SU-DHL-6 (cell line): ENCODE results near the gene CSTB.

Experiments
- H2AFZ ChIP-seq: fragments of 200-600 bp; sonication (generic); 2 replicates; pipeline ENCODE4 v1.6.1; 2014; ENCODE audit warnings: low read depth, mild to moderate bottlenecking, moderate library complexity, mixed read lengths, antibody characterized with exemption, low read length; ENCODE audit not compliant: severe bottlenecking
- H3F3A ChIP-seq: fragments of 200-600 bp; shearing (Covaris generic); 2 replicates; pipeline ENCODE4 v1.6.0; 2016; ENCODE audit warnings: antibody characterized with exemption, mild to moderate bottlenecking; ENCODE audit not compliant: insufficient read depth
- H3K27ac ChIP-seq: fragments of 200-600 bp; sonication (generic); 2 replicates; pipeline ENCODE4 v1.5.1; 2016; ENCODE audit warnings: low read depth, mild to moderate bottlenecking, low read length, moderate library complexity, mixed read lengths
- H3K27me3 ChIP-seq: fragments of 200-600 bp; sonication (generic), shearing (Covaris generic); 2 replicates; pipeline ENCODE4 v1.6.0; 2014; ENCODE audit warnings: mild to moderate bottlenecking, low read length
- H3K36me3 ChIP-seq: fragments of 200-600 bp; sonication (generic); 2 replicates; pipeline ENCODE4 v1.6.1; 2014; ENCODE audit warnings: mild to moderate bottlenecking, low read length, mixed read lengths
- H3K4me2 ChIP-seq: fragments of 300-600, 200-600 bp; shearing (Covaris generic), sonication (generic); 2 replicates; pipeline ENCODE4 v1.6.0; 2014; ENCODE audit warnings: low read length, low read depth, mild to moderate bottlenecking; ENCODE audit not compliant: poor library complexity, severe bottlenecking
- H3K4me3 ChIP-seq: fragments of 200-600 bp; sonication (generic); 2 replicates; pipeline ENCODE4 v1.5.1; 2014; ENCODE audit warnings: antibody characterized with exemption, low read length, mild to moderate bottlenecking, mixed read lengths; ENCODE audit not compliant: insufficient read depth, poor library complexity, severe bottlenecking
- H3K79me2 ChIP-seq: fragments of 200-600 bp; sonication (generic); 2 replicates; pipeline ENCODE4 v1.6.1; 2014; ENCODE audit warnings: mild to moderate bottlenecking, low read length, moderate library complexity; ENCODE audit not compliant: insufficient read depth
- H3K9ac ChIP-seq: fragments of 200-600 bp; sonication (generic); 2 replicates; pipeline ENCODE4 v1.7.0; 2014; ENCODE audit warnings: mild to moderate bottlenecking, low read length
- H3K9me2 ChIP-seq: fragments of 200-600 bp; sonication (generic); replicated peaks from 2 replicates; pipeline ENCODE4 v1.6.1; 2014; ENCODE audit warnings: low read length; ENCODE audit not compliant: insufficient read depth
- H3K9me3 ChIP-seq: fragments of 200-600 bp; sonication (generic); 2 replicates; pipeline ENCODE4 v1.6.1; 2014; ENCODE audit warnings: low read length, mixed read lengths; ENCODE audit not compliant: insufficient read depth
- H4K20me1 ChIP-seq: fragments of 200-600 bp; sonication (generic); 2 replicates; pipeline ENCODE4 v1.6.1; 2014; ENCODE audit warnings: low read depth, mild to moderate bottlenecking, antibody characterized with exemption, low read length, moderate library complexity, mixed read lengths
- CTCF ChIP-seq: fragments of 200-600 bp; sonication (generic); IDR thresholded peaks from one replicate; pipeline ENCODE4 v1.5.1; 2017; ENCODE audit warnings: antibody characterized with exemption, mild to moderate bottlenecking, low read length, moderate library complexity; ENCODE audit not compliant: insufficient read depth, poor library complexity, severe bottlenecking
- EZH2phosphoT487 ChIP-seq: fragments of 200-600 bp; sonication (generic), shearing (Covaris generic); conservative IDR thresholded peaks from 2 replicates; pipeline ENCODE4 v1.6.1; 2018; ENCODE audit warnings: mild to moderate bottlenecking, antibody characterized with exemption, low read length, moderate library complexity, mixed read lengths

The CSTB gene

GRCh38 chr21:43794857-43795256 lies 18.7 kb upstream of the CSTB start:
- Histone ChIP-seq H3K27me3 (no peaks in the 10 kb centered on the region), H3K4me3 (no peak overlapping the region), H3K9ac (no peak overlapping the region), H2AFZ (no peak overlapping the region), H3K79me2 (peaks cover 35% of the 10 kb centered on the region), H3K36me3 (no peaks in the 10 kb centered on the region; the same call in 1 of the 2 replicates), H4K20me1 (no peaks in the 10 kb centered on the region; the same call in 1 of the 2 replicates), H3K9me3 (no peaks in the 10 kb centered on the region), H3K27ac (no peak overlapping the region), H3K4me2 (no peak overlapping the region), H3K9me2 (no peaks in the 10 kb centered on the region), H3F3A (no peaks in the 10 kb centered on the region)
- TF ChIP-seq CTCF (no peak), EZH2phosphoT487 (no peak)

DNA sequence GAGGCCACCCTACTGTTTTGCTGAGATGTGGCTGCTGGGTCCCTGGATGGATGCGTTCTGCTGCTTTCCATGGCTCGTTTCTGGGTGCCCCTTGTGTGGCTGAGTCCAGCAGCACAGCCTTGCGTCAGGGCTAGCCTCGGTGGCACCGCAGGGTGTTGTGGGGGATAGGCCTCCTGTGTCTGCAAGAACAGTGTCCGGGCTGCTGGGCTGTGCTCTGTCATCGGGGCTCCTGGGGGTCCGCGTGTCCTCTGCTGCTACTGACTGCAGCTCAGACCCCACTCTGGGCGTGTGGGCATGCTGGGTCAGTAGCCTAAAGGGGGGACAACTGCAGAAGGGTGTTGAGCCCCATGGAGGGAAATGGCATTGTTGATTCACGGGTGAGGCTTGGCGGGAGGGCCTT lies 18.2 kb upstream of the CSTB start:
- Histone ChIP-seq H2AFZ (no peak overlapping the region), H3K79me2 (peaks cover 40% of the 10 kb centered on the region), H3K4me3 (no peak overlapping the region), H3K9ac (no peak overlapping the region), H3K9me2 (no peaks in the 10 kb centered on the region), H3K36me3 (no peaks in the 10 kb centered on the region; the same call in 1 of the 2 replicates), H3K27me3 (no peaks in the 10 kb centered on the region), H3K9me3 (no peaks in the 10 kb centered on the region), H3K27ac (no peak overlapping the region), H3K4me2 (no peak overlapping the region), H4K20me1 (no peaks in the 10 kb centered on the region; the same call in 1 of the 2 replicates), H3F3A (no peaks in the 10 kb centered on the region)
- TF ChIP-seq CTCF (no peak), EZH2phosphoT487 (no peak)

GRCh38 chr21:43793243-43793642 lies 17.1 kb upstream of the CSTB start:
- TF ChIP-seq CTCF (no peak), EZH2phosphoT487 (no peak)
- no peaks in the 10 kb centered on the region; the same call in 1 of the 2 replicates for H4K20me1 ChIP-seq
- no peak overlapping the region for H2AFZ ChIP-seq
- H3K9ac ChIP-seq = no peak overlapping the region
- H3F3A ChIP-seq = no peaks in the 10 kb centered on the region
- H3K27ac ChIP-seq = no peak overlapping the region
- H3K79me2 ChIP-seq = peaks cover 40% of the 10 kb centered on the region
- H3K9me2 ChIP-seq = no peaks in the 10 kb centered on the region
- H3K4me2 ChIP-seq = no peak overlapping the region
- no peaks in the 10 kb centered on the region for H3K9me3 ChIP-seq
- H3K36me3 ChIP-seq = no peaks in the 10 kb centered on the region; the same call in 1 of the 2 replicates
- no peak overlapping the region for H3K4me3 ChIP-seq
- no peaks in the 10 kb centered on the region for H3K27me3 ChIP-seq
